GM12878 (cell line): Measurements from ENCODE around the gene ADGRL2. TPM values are rescaled to one million over a fixed set of nuclear protein-coding genes. Genes with fewer than 3 reads are reported as not detected.

Experiments
- ATAC-seq: fragments of 200-7000 bp; cut with Tn5 transposase; 3 replicates; pipeline ENCODE4 v1.9.1; 2020; ENCODE audit warnings: mild to moderate bottlenecking, moderate library complexity
- BruUV-seq: library from RNA; stranded (reverse); fragments of 400-500 nt; replicated peaks from 2 replicates; lab custom pipeline; 2021; lab: Mats Ljungman, UMichigan
- CTCF ChIA-PET: fragments of 300-600 bp; sonication (Branson Sonifier 250); formaldehyde crosslinking; extraction: SDS; loops from one replicate; lab custom pipeline; 2021; ENCODE audit warnings: inconsistent platforms; lab: Yijun Ruan, JAX
- POLR2A ChIA-PET: fragments of 350-600 bp; formaldehyde crosslinking; extraction: SDS; loops from one replicate; lab custom pipeline; 2021; ENCODE audit warnings: inconsistent platforms; lab: Charles Lee
- RAD21 ChIA-PET: fragments of 300-600 bp; sonication (Branson Sonifier 250); formaldehyde crosslinking; loops from one replicate; lab custom pipeline; 2023; ENCODE audit warnings: antibody characterized with exemption; ENCODE audit not compliant: unreplicated experiment; lab: Charles Lee
- SMC1A ChIA-PET: fragments of 300-600 bp; sonication (Branson Sonifier 250); formaldehyde crosslinking; loops from one replicate; lab custom pipeline; 2023; ENCODE audit not compliant: unreplicated experiment, uncharacterized antibody; lab: Charles Lee
- DNase-seq: peaks from one replicate; pipeline ENCODE4 v3.0.0-alpha.2; 2011; ENCODE audit warnings: low read depth, low spot score
- FAIRE-seq: peaks from 3 replicates; lab custom pipeline; 2011; peaks lifted over from hg19 to GRCh38; lab: Jason Lieb, UNC
- H2AFZ ChIP-seq: 2 replicates; pipeline ENCODE4 v1.6.0; 2011; ENCODE audit warnings: low read depth, low read length, control low read depth; ENCODE audit not compliant: control insufficient read depth
- H3K27ac ChIP-seq: 2 replicates; pipeline ENCODE4 v1.5.1; 2011; ENCODE audit warnings: control low read depth; ENCODE audit not compliant: control insufficient read depth, insufficient read depth
- H3K27me3 ChIP-seq, 2 experiments: replicated peaks in 1 of 2; 2 replicates each; pipeline versions ENCODE4 v1.6.0 to v1.6.1; 2011; ENCODE audit warnings: low read length in 1 of 2; ENCODE audit not compliant: control insufficient read depth in 2 of 2, insufficient read depth in 2 of 2
- H3K36me3 ChIP-seq, 2 experiments: 2 replicates each; pipeline ENCODE4 v1.5.1; 2011; ENCODE audit warnings: low read length in 1 of 2; ENCODE audit not compliant: control insufficient read depth in 2 of 2, insufficient read depth in 2 of 2
- H3K4me1 ChIP-seq: 2 replicates; pipeline ENCODE4 v1.6.1; 2011; ENCODE audit warnings: mild to moderate bottlenecking, low read length, moderate library complexity, mixed read lengths; ENCODE audit not compliant: control insufficient read depth, insufficient read depth
- H3K4me2 ChIP-seq: 2 replicates; pipeline ENCODE4 v1.6.0; 2011; ENCODE audit warnings: control low read depth; ENCODE audit not compliant: control insufficient read depth, insufficient read depth
- H3K4me3 ChIP-seq: fragments of 200-600 bp; sonication (generic); 2 replicates; pipeline ENCODE4 v1.5.1; 2016
- H3K79me2 ChIP-seq: 2 replicates; pipeline ENCODE4 v1.6.0; 2011; ENCODE audit warnings: low read length; ENCODE audit not compliant: control insufficient read depth, insufficient read depth
- H3K9ac ChIP-seq: 2 replicates; pipeline ENCODE4 v1.8.0; 2011; ENCODE audit warnings: low read length, control low read depth, mixed read lengths; ENCODE audit not compliant: control insufficient read depth, insufficient read depth
- H3K9me3 ChIP-seq: replicated peaks from 3 replicates; pipeline ENCODE4 v1.5.1; 2011; ENCODE audit warnings: mild to moderate bottlenecking, low read length; ENCODE audit not compliant: control insufficient read depth, insufficient read depth
- H4K20me1 ChIP-seq: 2 replicates; pipeline ENCODE4 v1.6.0; 2011; ENCODE audit not compliant: control insufficient read depth, insufficient read depth
- BCL11A ChIP-seq: IDR thresholded peaks from 2 replicates; pipeline ENCODE4 v1.6.1; 2011; ENCODE audit warnings: low read depth, low read length
- BHLHE40 ChIP-seq, 2 experiments: fragments of 450-650 bp in 1 of 2; IDR thresholded peaks; 2 replicates each; pipeline ENCODE4 v1.6.1; 2011 to 2017; ENCODE audit warnings: low read depth in 2 of 2, borderline replicate concordance in 1 of 2, improper control_type of control experiment in 1 of 2, low read length in 1 of 2, mild to moderate bottlenecking in 1 of 2
- CBFB ChIP-seq: IDR thresholded peaks from 2 replicates; pipeline ENCODE4 v1.6.1; 2016; ENCODE audit warnings: antibody characterized with exemption, low read depth
- CHD4 ChIP-seq: fragments of 200-600 bp; sonication (generic); IDR thresholded peaks from 2 replicates; pipeline ENCODE4 v1.6.1; 2016; ENCODE audit warnings: mild to moderate bottlenecking
- E4F1 ChIP-seq: fragments of 450-650 bp; IDR thresholded peaks from 2 replicates; pipeline ENCODE4 v1.6.1; 2018; ENCODE audit warnings: borderline replicate concordance, mild to moderate bottlenecking; ENCODE audit not compliant: partially characterized antibody
- FOXK2 ChIP-seq: fragments of 450-650 bp; IDR thresholded peaks from 2 replicates; pipeline ENCODE4 v1.6.1; 2017; ENCODE audit warnings: mild to moderate bottlenecking, moderate library complexity
- HDGF ChIP-seq: fragments of 450-650 bp; IDR thresholded peaks from 2 replicates; pipeline ENCODE4 v1.6.1; 2016; ENCODE audit warnings: antibody characterized with exemption
- HSF1 ChIP-seq: fragments of 150-350 bp; IDR thresholded peaks from 2 replicates; pipeline ENCODE4 v1.6.1; 2014; ENCODE audit warnings: mild to moderate bottlenecking, low read depth, low read length
- POLR2A ChIP-seq: IDR thresholded peaks from 2 replicates; pipeline ENCODE4 v1.6.1; 2011; ENCODE audit warnings: low read depth, mild to moderate bottlenecking, low read length
- RAD51 ChIP-seq: fragments of 450-650 bp; IDR thresholded peaks from 2 replicates; pipeline ENCODE4 v1.6.1; 2016; ENCODE audit warnings: moderate library complexity, mild to moderate bottlenecking, inconsistent platforms
- SUPT20H ChIP-seq: IDR thresholded peaks from 2 replicates; pipeline ENCODE4 v1.6.1; 2011; ENCODE audit warnings: low read depth, mild to moderate bottlenecking, low read length, moderate library complexity, borderline replicate concordance; ENCODE audit not compliant: control insufficient read depth
- ZBTB4 ChIP-seq: fragments of 450-650 bp; formaldehyde crosslinking; IDR thresholded peaks from 2 replicates; pipeline ENCODE4 v1.4.0; 2022; ENCODE audit warnings: mild to moderate bottlenecking, moderate library complexity
- ZBTB40 ChIP-seq: fragments of 450-650 bp; IDR thresholded peaks from 2 replicates; pipeline ENCODE4 v1.6.1; 2016; ENCODE audit warnings: mild to moderate bottlenecking, moderate library complexity, borderline replicate concordance
- ZNF384 ChIP-seq: IDR thresholded peaks from 2 replicates; pipeline ENCODE4 v1.6.1; 2012; ENCODE audit warnings: low read depth, mild to moderate bottlenecking, low read length, improper control_type of control experiment, borderline replicate concordance
- WGBS: methylation state at CpG from one replicate; pipeline ENCODE4 v1.1.6; 2016; ENCODE audit warnings: low lambda C conversion rate; ENCODE audit not compliant: insufficient replicate concordance, insufficient coverage; ENCODE audit errors: missing lambda C conversion rate; 5-methylcytosine and 5-hydroxymethylcytosine counted together
- in situ Hi-C: fragments of 300-500 bp; cut with MboI; formaldehyde crosslinking; loops from 9 replicates; pipeline ENCODE4 v1.14.3; 2018; ENCODE audit warnings: mixed read lengths
- intact Hi-C: fragments of 100-400 bp; cut with micrococcal nuclease; formaldehyde crosslinking; loops from one replicate; pipeline ENCODE4 v1.14.2; 2022; ENCODE audit not compliant: unreplicated experiment
- polyA plus RNA-seq, 11 experiments: library from polyadenylated mRNA; depleted of rRNA in 4 of 11; unstranded in 6 of 11; stranded (reverse) in 5 of 11; fragments of >200 nt; fragmentation: Nextera tagmentation in 4 of 11; fragmentation: Illumina TruSeq in 1 of 11; extraction: Ambion mirVana in 4 of 11; extraction: Trizol in 1 of 11; gene quantifications; 1 replicate in 1 of 11; 2 replicates in 10 of 11; pipeline versions ENCODE4 v1.2.1 to v1.2.3, GENCODE V29; 2011 to 2016; ENCODE audit warnings: inconsistent platforms in 2 of 11, missing spikeins in 2 of 11, low read depth in 1 of 11
- total RNA-seq, 4 experiments: library from RNA; depleted of rRNA in 3 of 4; stranded (reverse); fragments of >200 nt in 3 of 4; fragmentation: Illumina TruSeq in 1 of 4; extraction: Trizol in 1 of 4; gene quantifications; 2 replicates each; pipeline versions ENCODE4 v1.2.1 to v1.2.3, GENCODE V29; 2013 to 2021

Gene ADGRL2
- total and polyA plus RNA-seq, 10 of the 15 experiments (the other 5 are each of a cell fraction or from before 2014, with no cell fraction given): 0.03 to 13.6 (median 0.21) TPM

GRCh38 chr1:81929106-81929505, 128.4 kb downstream of the ADGRL2 start:
- intact Hi-C loops: no loop called here
- H3K4me3 ChIP-seq: no peak overlapping the region
- TF ChIP-seq HSF1: no peak
- no peak for TF ChIP-seq POLR2A
- no peak for TF ChIP-seq ZBTB4 (CRISPR knock-in tag)
- no peak for TF ChIP-seq SUPT20H
- TF ChIP-seq BCL11A: no peak
- TF ChIP-seq HDGF: no peak
- TF ChIP-seq E4F1: no peak
- TF ChIP-seq CBFB: no peak
- TF ChIP-seq RAD51: no peak
- TF ChIP-seq ZBTB40: no peak
- TF ChIP-seq ZNF384: no peak
- no peak for TF ChIP-seq FOXK2
- TF ChIP-seq BHLHE40 (IDR thresholded peaks at IDR 0.05; ENCODE audit: borderline replicate concordance in 1 of 2, low read depth in 2 of 2, low read length in 1 of 2): no peak
- TF ChIP-seq CHD4: no peak

More at GRCh38 chr1:81929106-81929505, 128.4 kb downstream of the ADGRL2 start:
- no peak overlapping the region for H3K27ac ChIP-seq
- FAIRE-seq (no peak), DNase-seq (no peak), ATAC-seq (no peak)
- no peaks in the 10 kb centered on the region for H3K79me2 ChIP-seq
- POLR2A ChIA-PET: no interaction called here
- no peak overlapping the region for H3K4me2 ChIP-seq
- H3K4me1 ChIP-seq: no peaks in the 10 kb centered on the region
- H3K27me3 ChIP-seq: no peaks in the 10 kb centered on the region
- H2AFZ ChIP-seq: no peak overlapping the region
- CTCF ChIA-PET: interaction anchor here (0.7 to 1.3 kb wide), 2 partner anchors 21 to 68 kb away, joined by 3 to 4 read pairs; no protein-coding TSS in a partner anchor
- no peaks in the 10 kb centered on the region for H3K36me3 ChIP-seq
- no TSS peak for BruUV-seq
- WGBS: 92% methylated on average over 4 of the region's 4 CpGs
- H3K9me3 ChIP-seq: no peaks in the 10 kb centered on the region
- H4K20me1 ChIP-seq: no peaks in the 10 kb centered on the region
- in situ Hi-C loops: no loop called here
- SMC1A ChIA-PET: no interaction called here
- RAD21 ChIA-PET: no interaction called here
- no peak overlapping the region for H3K9ac ChIP-seq
